K562 (cell line): ENCODE data around the gene LPAR4. TPM values are rescaled to one million over a fixed set of nuclear protein-coding genes. Genes with fewer than 3 reads are reported as not detected.

Experiments
- ATAC-seq: fragments of 200-7000 bp; cut with Tn5 transposase; 3 replicates; pipeline ENCODE4 v1.9.1; 2020; ENCODE audit warnings: moderate library complexity
- BruUV-seq: library from RNA; stranded (reverse); fragments of 400-500 nt; replicated peaks from 2 replicates; lab custom pipeline; 2021; lab: Mats Ljungman, UMichigan
- CTCF ChIA-PET: fragments of 300-600 bp; formaldehyde crosslinking; extraction: SDS; loops from one replicate; lab custom pipeline; 2021; ENCODE audit warnings: low intra/inter-chr PET ratio; lab: Yijun Ruan, JAX
- POLR2A ChIA-PET: fragments of 300-600, 350-650 bp; sonication (Branson Sonifier 250); formaldehyde crosslinking; extraction: SDS; loops from one replicate; lab custom pipeline; 2021; ENCODE audit warnings: antibody characterized with exemption, inconsistent platforms; lab: Yijun Ruan, JAX
- DNase-seq, 4 experiments: peaks; one replicate each; pipeline versions ENCODE4 v3.0.0 to v3.0.0-alpha.2; 2011 to 2018; ENCODE audit warnings: low spot score in 3 of 4, mixed read lengths in 3 of 4; ENCODE audit errors: extremely low read depth in 1 of 4
- FAIRE-seq: peaks from 2 replicates; lab custom pipeline; 2011; peaks lifted over from hg19 to GRCh38; lab: Jason Lieb, UNC
- H2AFZ ChIP-seq: 2 replicates; pipeline ENCODE4 v1.6.0; 2011; ENCODE audit warnings: low read depth, low read length, control low read depth, inconsistent platforms
- H3K27ac ChIP-seq: fragments of 200-600 bp; 3 replicates; pipeline ENCODE4 v1.8.0; 2011; ENCODE audit warnings: low read depth, mild to moderate bottlenecking, control low read depth, inconsistent platforms, low read length, moderate library complexity, mixed read lengths; ENCODE audit errors: extremely low read depth
- H3K27me3 ChIP-seq, 2 experiments: fragments of 300-600 bp in 1 of 2; 2 replicates in 1 of 2; 3 replicates in 1 of 2; pipeline versions ENCODE4 v1.6.0 to v1.8.0; 2011; ENCODE audit warnings: inconsistent platforms in 2 of 2, low read length in 2 of 2, mild to moderate bottlenecking in 1 of 2, mixed read lengths in 1 of 2, moderate library complexity in 1 of 2; ENCODE audit not compliant: control insufficient read depth in 2 of 2, insufficient read depth in 2 of 2
- H3K36me3 ChIP-seq: fragments of 300-600 bp; 3 replicates; pipeline ENCODE4 v1.8.0; 2011; ENCODE audit warnings: mild to moderate bottlenecking, low read length, inconsistent platforms; ENCODE audit not compliant: control insufficient read depth, insufficient read depth
- H3K4me1 ChIP-seq, 2 experiments: fragments of 200-600 bp in 1 of 2; replicated peaks in 1 of 2; 2 replicates in 1 of 2; 3 replicates in 1 of 2; pipeline versions ENCODE4 v1.5.1 to v1.8.0; 2011; ENCODE audit warnings: inconsistent platforms in 2 of 2, low read length in 2 of 2, mild to moderate bottlenecking in 1 of 2, mixed read lengths in 1 of 2, moderate library complexity in 1 of 2; ENCODE audit not compliant: control insufficient read depth in 2 of 2, insufficient read depth in 2 of 2
- H3K4me2 ChIP-seq: 2 replicates; pipeline ENCODE4 v1.6.1; 2011; ENCODE audit warnings: low read length, control low read depth, inconsistent platforms, mixed read lengths; ENCODE audit not compliant: insufficient read depth
- H3K4me3 ChIP-seq: fragments of 200-600 bp; sonication (generic), shearing (Covaris generic); 2 replicates; pipeline ENCODE4 v1.5.1; 2016; ENCODE audit warnings: control low read depth, inconsistent platforms
- H3K79me2 ChIP-seq: fragments of 200-600 bp; 3 replicates; pipeline ENCODE4 v1.8.0; 2011; ENCODE audit warnings: low read length, inconsistent platforms; ENCODE audit not compliant: control insufficient read depth, insufficient read depth
- H3K9ac ChIP-seq, 2 experiments: 2 replicates each; pipeline versions ENCODE4 v1.6.0 to v1.6.1; 2011; ENCODE audit warnings: low read depth in 2 of 2, low read length in 2 of 2, control low read depth in 1 of 2, inconsistent platforms in 1 of 2, mild to moderate bottlenecking in 1 of 2, mixed read lengths in 1 of 2; ENCODE audit not compliant: insufficient read depth in 1 of 2
- H3K9me1 ChIP-seq: one replicate; pipeline ENCODE4 v1.6.0; 2011; ENCODE audit warnings: inconsistent platforms, mild to moderate bottlenecking, low read length, moderate library complexity; ENCODE audit not compliant: control insufficient read depth, insufficient read depth
- H3K9me3 ChIP-seq: replicated peaks from 2 replicates; pipeline ENCODE4 v1.5.1; 2011; ENCODE audit warnings: low read depth, low read length, inconsistent platforms; ENCODE audit not compliant: control insufficient read depth, insufficient read depth
- H4K20me1 ChIP-seq: replicated peaks from 2 replicates; pipeline ENCODE4 v1.6.1; 2011; ENCODE audit warnings: low read length, inconsistent platforms, mixed read lengths; ENCODE audit not compliant: control insufficient read depth, insufficient read depth
- EWSR1 ChIP-seq: fragments of 450-650 bp; IDR thresholded peaks from 2 replicates; pipeline ENCODE4 v1.6.1; 2018; ENCODE audit warnings: borderline replicate concordance, mild to moderate bottlenecking, low read depth, moderate library complexity; ENCODE audit not compliant: partially characterized antibody
- FOXA1 ChIP-seq: fragments of 450-650 bp; IDR thresholded peaks from 2 replicates; pipeline ENCODE4 v1.6.1; 2016; ENCODE audit warnings: mild to moderate bottlenecking, borderline replicate concordance
- HDGF ChIP-seq: fragments of 450-650 bp; IDR thresholded peaks from 2 replicates; pipeline ENCODE4 v1.6.1; 2016
- KHSRP ChIP-seq: fragments of 450-650 bp; IDR thresholded peaks from 2 replicates; pipeline ENCODE4 v1.6.1; 2017
- MAFF ChIP-seq: IDR thresholded peaks from 2 replicates; pipeline ENCODE4 v1.6.1; 2012; ENCODE audit warnings: low read length, improper control_type of control experiment
- NEUROD1 ChIP-seq: fragments of 150-350 bp; IDR thresholded peaks from 2 replicates; pipeline ENCODE4 v1.6.1; 2014; ENCODE audit warnings: borderline replicate concordance, low read length, low read depth; ENCODE audit not compliant: partially characterized antibody
- ZNF12 ChIP-seq: sonication (generic); formaldehyde crosslinking; IDR thresholded peaks from 2 replicates; pipeline ENCODE4 v1.4.0; 2020; ENCODE audit warnings: mild to moderate bottlenecking, missing genetic modification reagents
- ZNF239 ChIP-seq: fragments of 250-450 bp; sonication (Bioruptor Pico); IDR thresholded peaks from 2 replicates; pipeline ENCODE4 v1.4.0; 2020; ENCODE audit warnings: mild to moderate bottlenecking
- ZNF589 ChIP-seq: fragments of 200-800 bp; sonication (Bioruptor generic); IDR thresholded peaks from 2 replicates; pipeline ENCODE4 v1.6.1; 2016; ENCODE audit warnings: low read depth, missing genetic modification characterization, missing compliant biosample characterization
- ZNF699 ChIP-seq: fragments of 250-450 bp; sonication (Bioruptor Pico); IDR thresholded peaks from 2 replicates; pipeline ENCODE4 v1.8.0; 2021; ENCODE audit warnings: mild to moderate bottlenecking, moderate library complexity; ENCODE audit not compliant: insufficient replicate concordance
- WGBS: fragments of 100-300 bp; shearing (Covaris generic); methylation state at CpG from one replicate; pipeline ENCODE4 v1.1.6; 2016; ENCODE audit warnings: low coverage, mixed read lengths; ENCODE audit not compliant: insufficient coverage; ENCODE audit errors: missing lambda C conversion rate; 5-methylcytosine and 5-hydroxymethylcytosine counted together
- in situ Hi-C: fragments of 300-500 bp; cut with MboI; formaldehyde crosslinking; loops from 4 replicates; pipeline ENCODE4 v1.15.0; 2018; ENCODE audit warnings: inconsistent platforms, mixed read lengths
- intact Hi-C: fragments of 100-400 bp; cut with micrococcal nuclease; formaldehyde crosslinking; loops from 2 replicates; pipeline ENCODE4 v1.14.2; 2022
- polyA plus RNA-seq, 8 experiments: library from polyadenylated mRNA; depleted of rRNA in 4 of 8; stranded (reverse) in 5 of 8; unstranded in 3 of 8; fragments of >200 nt; fragmentation: Nextera tagmentation in 2 of 8; fragmentation: Illumina TruSeq in 1 of 8; extraction: Ambion mirVana in 2 of 8; extraction: Trizol in 1 of 8; gene quantifications; 2 replicates each; pipeline versions ENCODE4 v1.2.1 to v1.2.3, GENCODE V29; 2011 to 2014; ENCODE audit warnings: inconsistent platforms in 1 of 8, missing spikeins in 1 of 8
- total RNA-seq, 7 experiments: library from RNA; depleted of rRNA in 6 of 7; stranded (reverse); fragments of >200 nt in 6 of 7; fragmentation: Illumina TruSeq in 2 of 7; extraction: Trizol in 2 of 7; gene quantifications; 2 replicates each; pipeline versions ENCODE4 v1.2.1 to v1.2.3, GENCODE V29; 2011 to 2021; ENCODE audit warnings: low replicate concordance in 1 of 7
- TF ChIP-seq, protein P1 (sequence below): fragments of 250-450 bp; sonication (Bioruptor Pico); IDR thresholded peaks from 2 replicates; pipeline ENCODE4 v1.8.0; 2021; ENCODE audit warnings: borderline replicate concordance, mild to moderate bottlenecking, moderate library complexity; ENCODE audit not compliant: poor library complexity, severe bottlenecking
- TF ChIP-seq, protein P2 (sequence below), 3 experiments: fragments of 200-800 bp in 1 of 3; fragments of 250-450 bp in 1 of 3; fragments of 450-650 bp in 1 of 3; sonication (Bioruptor Pico) in 1 of 3; sonication (Bioruptor generic) in 1 of 3; formaldehyde crosslinking in 1 of 3; IDR thresholded peaks; 2 replicates each; pipeline versions ENCODE4 v1.6.1 to v1.8.0; 2016 to 2022; ENCODE audit warnings: mild to moderate bottlenecking in 2 of 3, missing genetic modification characterization in 2 of 3, missing compliant biosample characterization in 1 of 3, moderate library complexity in 1 of 3

Gene LPAR4
- total and polyA plus RNA-seq, 9 of the 15 experiments (the other 6 are each of a cell fraction or from before 2014, with no cell fraction given): not detected

DNA sequence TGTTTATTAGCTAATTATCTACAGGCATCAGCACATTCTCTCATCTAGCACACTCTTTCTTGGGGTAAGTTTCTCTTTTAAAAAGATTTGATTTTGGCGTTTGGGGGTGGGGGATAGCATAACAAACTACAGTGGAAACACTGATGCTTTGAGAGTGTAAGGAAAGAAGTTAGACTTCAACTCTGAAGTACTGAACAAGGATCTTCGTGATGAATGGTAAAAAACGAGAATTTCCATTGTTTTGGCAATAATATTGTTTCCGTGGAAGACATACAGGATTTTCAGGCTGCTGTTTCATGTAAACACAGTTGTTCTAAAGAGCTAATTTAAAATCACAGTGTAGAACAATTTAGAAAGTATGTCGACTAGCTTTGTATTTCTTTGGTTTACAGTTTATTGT, 451 bp downstream of the LPAR4 start:
- no TSS peak for BruUV-seq
- no peaks in the 10 kb centered on the region for H3K9me3 ChIP-seq
- in situ Hi-C loops (no loop called here), intact Hi-C loops (no loop called here)
- H3K27ac ChIP-seq: no peak overlapping the region
- CTCF ChIA-PET: no interaction called here
- ATAC-seq (no peak), FAIRE-seq (no peak)
- H3K4me3 ChIP-seq: no peak overlapping the region
- H2AFZ ChIP-seq: no peak overlapping the region
- H3K9me1 ChIP-seq: no peaks in the 10 kb centered on the region
- TF ChIP-seq KHSRP (no peak), FOXA1 (no peak), ZNF239 (CRISPR knock-in tag) (no peak), ZNF12 (no peak), ZNF699 (CRISPR knock-in tag) (no peak), MAFF (no peak), ZNF589 (CRISPR knock-in tag) (no peak), EWSR1 (no peak), HDGF (no peak), NEUROD1 (no peak)
- TF ChIP-seq, protein P1, sequence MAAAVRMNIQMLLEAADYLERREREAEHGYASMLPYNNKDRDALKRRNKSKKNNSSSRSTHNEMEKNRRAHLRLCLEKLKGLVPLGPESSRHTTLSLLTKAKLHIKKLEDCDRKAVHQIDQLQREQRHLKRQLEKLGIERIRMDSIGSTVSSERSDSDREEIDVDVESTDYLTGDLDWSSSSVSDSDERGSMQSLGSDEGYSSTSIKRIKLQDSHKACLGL: no peak
- TF ChIP-seq, protein P2, sequence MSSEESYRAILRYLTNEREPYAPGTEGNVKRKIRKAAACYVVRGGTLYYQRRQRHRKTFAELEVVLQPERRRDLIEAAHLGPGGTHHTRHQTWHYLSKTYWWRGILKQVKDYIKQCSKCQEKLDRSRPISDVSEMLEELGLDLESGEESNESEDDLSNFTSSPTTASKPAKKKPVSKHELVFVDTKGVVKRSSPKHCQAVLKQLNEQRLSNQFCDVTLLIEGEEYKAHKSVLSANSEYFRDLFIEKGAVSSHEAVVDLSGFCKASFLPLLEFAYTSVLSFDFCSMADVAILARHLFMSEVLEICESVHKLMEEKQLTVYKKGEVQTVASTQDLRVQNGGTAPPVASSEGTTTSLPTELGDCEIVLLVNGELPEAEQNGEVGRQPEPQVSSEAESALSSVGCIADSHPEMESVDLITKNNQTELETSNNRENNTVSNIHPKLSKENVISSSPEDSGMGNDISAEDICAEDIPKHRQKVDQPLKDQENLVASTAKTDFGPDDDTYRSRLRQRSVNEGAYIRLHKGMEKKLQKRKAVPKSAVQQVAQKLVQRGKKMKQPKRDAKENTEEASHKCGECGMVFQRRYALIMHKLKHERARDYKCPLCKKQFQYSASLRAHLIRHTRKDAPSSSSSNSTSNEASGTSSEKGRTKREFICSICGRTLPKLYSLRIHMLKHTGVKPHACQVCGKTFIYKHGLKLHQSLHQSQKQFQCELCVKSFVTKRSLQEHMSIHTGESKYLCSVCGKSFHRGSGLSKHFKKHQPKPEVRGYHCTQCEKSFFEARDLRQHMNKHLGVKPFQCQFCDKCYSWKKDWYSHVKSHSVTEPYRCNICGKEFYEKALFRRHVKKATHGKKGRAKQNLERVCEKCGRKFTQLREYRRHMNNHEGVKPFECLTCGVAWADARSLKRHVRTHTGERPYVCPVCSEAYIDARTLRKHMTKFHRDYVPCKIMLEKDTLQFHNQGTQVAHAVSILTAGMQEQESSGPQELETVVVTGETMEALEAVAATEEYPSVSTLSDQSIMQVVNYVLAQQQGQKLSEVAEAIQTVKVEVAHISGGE (CRISPR knock-in tag; IDR thresholded peaks at IDR 0.05): no peak
- TF ChIP-seq, all 486 proteins: peak for 0
- H3K79me2 ChIP-seq: no peaks in the 10 kb centered on the region
- no peaks in the 10 kb centered on the region for H3K27me3 ChIP-seq
- no peak for DNase-seq
- H3K4me1 ChIP-seq: no peaks in the 10 kb centered on the region
- no peaks in the 10 kb centered on the region for H4K20me1 ChIP-seq
- no peak overlapping the region for H3K4me2 ChIP-seq
- POLR2A ChIA-PET: no interaction called here
- no peak overlapping the region for H3K9ac ChIP-seq
- 6% methylated on average over 5 of the region's 5 CpGs for WGBS
- H3K36me3 ChIP-seq: no peaks in the 10 kb centered on the region
